ENCODE data around the gene CCDC146. TPM values are rescaled to one million over a fixed set of nuclear protein-coding genes. Genes with fewer than 3 reads are reported as not detected.

CCDC146 gene
- total and polyA plus RNA-seq, 10 of the 15 experiments (the other 5 are each of a cell fraction or from before 2014, with no cell fraction given), result 0.28 to 5.3 (median 1.3) TPM

- TF ChIP-seq CTCF (IDR thresholded peaks at IDR 0.05 in 2 of 3, conservative IDR thresholded peaks at IDR 0.05 in 1 of 3; ENCODE audit: control insufficient read depth in 2 of 3, extremely low read depth in 1 of 3, insufficient read depth in 1 of 3, low read depth in 3 of 3, low read length in 3 of 3), result peak; percentile 58 to 82 (median 69); a peak in 5 of 6 replicates
- TF ChIP-seq E2F4 (IDR thresholded peaks at IDR 0.05; ENCODE audit: low read depth, low read length), result no peak
- 0 out of 2 replicates have a peak, but pooled peaks have one; percentile 6 for TF ChIP-seq NFIC (IDR thresholded peaks at IDR 0.05; ENCODE audit: low read depth, low read length)
- TF ChIP-seq FOXM1 (IDR thresholded peaks at IDR 0.05; ENCODE audit: low read depth, low read length), result peak; percentile 58; the same call in 1 of the 2 replicates
- peak; percentile 55; the same call in 1 of the 2 replicates for TF ChIP-seq EED (IDR thresholded peaks at IDR 0.05; ENCODE audit: low read depth)
- TF ChIP-seq STAT3 (IDR thresholded peaks at IDR 0.05; ENCODE audit: low read depth, low read length), result no peak
- no peak for TF ChIP-seq NR2C2 (IDR thresholded peaks at IDR 0.05; ENCODE audit: borderline replicate concordance, control insufficient read depth, insufficient read length, low read depth)
- peak; percentile 59 for TF ChIP-seq IKZF1 (conservative IDR thresholded peaks at IDR 0.05)
- no peak for TF ChIP-seq YBX1 (IDR thresholded peaks at IDR 0.05)
- TF ChIP-seq CBX3 (IDR thresholded peaks at IDR 0.05; ENCODE audit: borderline replicate concordance, low read depth), result no peak
- TF ChIP-seq RELB (IDR thresholded peaks at IDR 0.05; ENCODE audit: low read depth), result 0 out of 2 replicates have a peak, but pooled peaks have one; percentile 29
- no peak for TF ChIP-seq NR2C1 (IDR thresholded peaks at IDR 0.05)
- TF ChIP-seq RUNX3 (IDR thresholded peaks at IDR 0.05; ENCODE audit: low read length), result peak; percentile 56
- TF ChIP-seq PAX5 (IDR thresholded peaks at IDR 0.05; ENCODE audit: borderline replicate concordance, low read depth, low read length), result peak; percentile 35; the same call in 1 of the 2 replicates
- no peak for TF ChIP-seq ATF2 (IDR thresholded peaks at IDR 0.05; ENCODE audit: low read length)
- TF ChIP-seq CHD4 (IDR thresholded peaks at IDR 0.05), result no peak
- 0 out of 4 replicates have a peak, but pooled peaks of 1 of the 2 experiments have one; percentile 6 for TF ChIP-seq BHLHE40 (IDR thresholded peaks at IDR 0.05; ENCODE audit: borderline replicate concordance in 1 of 2, low read depth in 2 of 2, low read length in 1 of 2)
- no peak for TF ChIP-seq ASH2L (IDR thresholded peaks at IDR 0.05; ENCODE audit: borderline replicate concordance, low read depth)
- 0 out of 2 replicates have a peak, but pooled peaks have one; percentile 26 for TF ChIP-seq IRF4 (IDR thresholded peaks at IDR 0.05; ENCODE audit: low read depth, low read length)
- TF ChIP-seq RB1 (IDR thresholded peaks at IDR 0.05; ENCODE audit: borderline replicate concordance), result no peak
- TF ChIP-seq LARP7 (IDR thresholded peaks at IDR 0.05), result no peak
- no peak for TF ChIP-seq SKIL (IDR thresholded peaks at IDR 0.05; ENCODE audit: low read depth, poor library complexity, severe bottlenecking)
These were observed 209.7 kb downstream of the CCDC146 start (continued) for GRCh38 chr7:77331938-77332695.

All from GM12878 (cell line).